SK-N-SH (cell line): ENCODE measurements around the gene NRDC. TPM values are rescaled to one million over a fixed set of nuclear protein-coding genes. Genes with fewer than 3 reads are reported as not detected.

Source experiments
- CTCF ChIA-PET: fragments of 300-600, 350-600 bp; formaldehyde crosslinking; extraction: SDS; loops from one replicate; lab custom pipeline; 2021; lab: Yijun Ruan, JAX
- POLR2A ChIA-PET: fragments of 350-600 bp; sonication (Branson Sonifier 250); formaldehyde crosslinking; extraction: SDS; loops from one replicate; lab custom pipeline; 2020; ENCODE audit warnings: antibody characterized with exemption, inconsistent platforms; lab: Yijun Ruan, JAX
- DNase-seq: peaks from one replicate; pipeline ENCODE4 v3.0.0; 2012
- H2AFZ ChIP-seq: fragments of 200-600 bp; sonication (generic); 2 replicates; pipeline ENCODE4 v1.8.1; 2016; ENCODE audit warnings: antibody characterized with exemption, mild to moderate bottlenecking, low read depth
- H3F3A ChIP-seq: fragments of 200-600 bp; sonication (generic); replicated peaks from 2 replicates; pipeline ENCODE3; 2016; ENCODE audit warnings: antibody characterized with exemption, mild to moderate bottlenecking; ENCODE audit not compliant: insufficient read depth
- H3K27ac ChIP-seq, 2 experiments: fragments of 200-500 bp in 1 of 2; fragments of 200-600 bp in 1 of 2; sonication (Bioruptor generic) in 1 of 2; sonication (generic), shearing (Covaris generic) in 1 of 2; 2 replicates each; pipeline versions ENCODE4 v1.5.1 to v1.6.1; 2014 to 2016; ENCODE audit warnings: low read depth in 2 of 2, inconsistent platforms in 1 of 2, low read length in 1 of 2, mild to moderate bottlenecking in 1 of 2, mixed read lengths in 1 of 2
- H3K27me3 ChIP-seq: fragments of 200-600 bp; sonication (generic), shearing (Covaris generic); 2 replicates; pipeline ENCODE4 v1.6.1; 2016; ENCODE audit warnings: mixed run types; ENCODE audit not compliant: insufficient read depth
- H3K36me3 ChIP-seq, 2 experiments: fragments of 200-500 bp in 1 of 2; fragments of 200-600 bp in 1 of 2; sonication (Bioruptor generic) in 1 of 2; sonication (generic) in 1 of 2; replicated peaks in 1 of 2; 2 replicates each; pipeline versions ENCODE3 to v1.5.1; 2014 to 2016; ENCODE audit warnings: low read length in 1 of 2, mild to moderate bottlenecking in 1 of 2; ENCODE audit not compliant: insufficient read depth in 2 of 2, control insufficient read depth in 1 of 2
- H3K4me1 ChIP-seq, 2 experiments: fragments of 200-500 bp in 1 of 2; fragments of 200-600 bp in 1 of 2; sonication (Bioruptor generic) in 1 of 2; sonication (generic), shearing (Covaris generic) in 1 of 2; 2 replicates each; pipeline versions ENCODE4 v1.5.1 to v1.6.1; 2014 to 2016; ENCODE audit warnings: low read depth in 1 of 2, low read length in 1 of 2, mixed run types in 1 of 2; ENCODE audit not compliant: insufficient read depth in 2 of 2, control insufficient read depth in 1 of 2
- H3K4me2 ChIP-seq: fragments of 200-600 bp; sonication (generic), shearing (Covaris generic); 2 replicates; pipeline ENCODE4 v1.6.1; 2017; ENCODE audit warnings: mixed run types
- H3K4me3 ChIP-seq, 2 experiments: fragments of 200-500 bp in 1 of 2; fragments of 200-600 bp in 1 of 2; sonication (Bioruptor generic) in 1 of 2; sonication (generic), shearing (Covaris generic) in 1 of 2; 2 replicates each; pipeline versions ENCODE4 v1.5.1 to v1.8.1; 2014 to 2016; ENCODE audit warnings: low read depth in 2 of 2, inconsistent platforms in 1 of 2, low read length in 1 of 2, mild to moderate bottlenecking in 1 of 2, mixed read lengths in 1 of 2, moderate library complexity in 1 of 2
- H3K79me2 ChIP-seq: fragments of 200-600 bp; sonication (generic); 2 replicates; pipeline ENCODE4 v1.8.1; 2017; ENCODE audit warnings: mild to moderate bottlenecking; ENCODE audit not compliant: insufficient read depth
- H3K9ac ChIP-seq: fragments of 200-600 bp; sonication (generic); 2 replicates; pipeline ENCODE4 v1.6.1; 2017; ENCODE audit warnings: mixed run types
- H3K9me2 ChIP-seq: fragments of 200-600 bp; sonication (generic); 2 replicates; pipeline ENCODE4 v1.6.1; 2017; ENCODE audit warnings: mixed run types
- H3K9me3 ChIP-seq: fragments of 200-600 bp; sonication (generic); 2 replicates; pipeline ENCODE4 v1.6.1; 2017; ENCODE audit warnings: mixed run types, mild to moderate bottlenecking, moderate library complexity
- H4K20me1 ChIP-seq: fragments of 200-600 bp; sonication (generic); 2 replicates; pipeline ENCODE4 v1.6.1; 2017; ENCODE audit warnings: mild to moderate bottlenecking, mixed run types; ENCODE audit not compliant: insufficient read depth
- CHD2 ChIP-seq: fragments of 150-350 bp; IDR thresholded peaks from 2 replicates; pipeline ENCODE4 v1.6.1; 2018; ENCODE audit warnings: low read length; ENCODE audit not compliant: partially characterized antibody
- CTCF ChIP-seq: fragments of 200-600 bp; sonication (generic); IDR thresholded peaks from 2 replicates; pipeline ENCODE4 v1.6.1; 2017; ENCODE audit warnings: antibody characterized with exemption, mild to moderate bottlenecking, moderate library complexity
- ELF1 ChIP-seq: IDR thresholded peaks from 2 replicates; pipeline ENCODE4 v1.4.0; 2012
- FOSL2 ChIP-seq: IDR thresholded peaks from 2 replicates; pipeline ENCODE4 v1.4.0; 2012; ENCODE audit warnings: low read depth, mild to moderate bottlenecking, moderate library complexity, borderline replicate concordance
- FOXJ3 ChIP-seq: sonication (generic); formaldehyde crosslinking; IDR thresholded peaks from 2 replicates; pipeline ENCODE4 v1.5.1; 2020; ENCODE audit warnings: mild to moderate bottlenecking, missing genetic modification reagents
- IRF3 ChIP-seq: fragments of 150-350 bp; IDR thresholded peaks from 2 replicates; pipeline ENCODE4 v1.6.1; 2016; ENCODE audit warnings: mild to moderate bottlenecking, low read depth, low read length
- JUND ChIP-seq: IDR thresholded peaks from 2 replicates; pipeline ENCODE4 v1.4.0; 2012
- MAX ChIP-seq: IDR thresholded peaks from 2 replicates; pipeline ENCODE4 v1.4.0; 2012; ENCODE audit warnings: low read depth
- NRF1 ChIP-seq: IDR thresholded peaks from 2 replicates; pipeline ENCODE4 v1.6.1; 2012; ENCODE audit warnings: low read depth, mild to moderate bottlenecking, low read length
- POLR2AphosphoS5 ChIP-seq: IDR thresholded peaks from 2 replicates; pipeline ENCODE4 v1.6.1; 2012; ENCODE audit warnings: low read depth, low read length
- REST ChIP-seq: IDR thresholded peaks from 2 replicates; pipeline ENCODE4 v1.6.1; 2012; ENCODE audit warnings: mild to moderate bottlenecking, low read depth, low read length, moderate library complexity
- SIN3A ChIP-seq: IDR thresholded peaks from 2 replicates; pipeline ENCODE4 v1.6.1; 2012; ENCODE audit warnings: low read depth, mild to moderate bottlenecking, low read length, moderate library complexity, borderline replicate concordance
- TCF12 ChIP-seq: IDR thresholded peaks from 2 replicates; pipeline ENCODE4 v1.4.0; 2012
- TEAD4 ChIP-seq: IDR thresholded peaks from 2 replicates; pipeline ENCODE4 v1.4.0; 2012; ENCODE audit warnings: mild to moderate bottlenecking, borderline replicate concordance; ENCODE audit not compliant: insufficient read depth
- ZBTB33 ChIP-seq: IDR thresholded peaks from 2 replicates; pipeline ENCODE4 v1.4.0; 2012; ENCODE audit warnings: low read depth, borderline replicate concordance
- WGBS: methylation state at CpG from one replicate; pipeline ENCODE4 v1.1.6; 2017; ENCODE audit warnings: low lambda C conversion rate; 5-methylcytosine and 5-hydroxymethylcytosine counted together
- polyA plus RNA-seq, 3 experiments: library from polyadenylated mRNA; depleted of rRNA; stranded (reverse); fragments of >200 nt; gene quantifications; 2 replicates each; pipeline ENCODE4 v1.2.3, GENCODE V29; 2012

The NRDC gene
- polyA plus RNA-seq, 1 of the 3 experiments (the other 2 are of a cell fraction): 84.8 TPM

GRCh38 chr1:51753969-51754368 lies 124.6 kb downstream of the NRDC start:
- H2AFZ ChIP-seq: no peak overlapping the region
- DNase-seq: no peak
- H3K27ac ChIP-seq: no peak overlapping the region
- CTCF ChIA-PET: interaction anchor here (1.8 kb wide), 1 partner anchor 15 kb away, joined by 8 read pairs; no protein-coding TSS in a partner anchor
- no peak overlapping the region for H3K4me2 ChIP-seq
- H3K9ac ChIP-seq: no peak overlapping the region
- H4K20me1 ChIP-seq: no peaks in the 10 kb centered on the region
- peaks cover 0 to 9% of the 10 kb centered on the region in 2 experiments; a peak in 2 of 4 replicates for H3K4me1 ChIP-seq
- H3K4me3 ChIP-seq: no peak overlapping the region
- no peaks in the 10 kb centered on the region for H3K9me3 ChIP-seq
- peaks cover 28 to 70% of the 10 kb centered on the region in 2 experiments for H3K36me3 ChIP-seq
- H3K27me3 ChIP-seq: no peaks in the 10 kb centered on the region
- TF ChIP-seq FOXJ3 (CRISPR knock-in tag) (no peak), JUND (no peak), ZBTB33 (no peak), FOSL2 (no peak), TEAD4 (no peak)
- POLR2A ChIA-PET: no interaction called here
- peaks cover 23% of the 10 kb centered on the region for H3F3A ChIP-seq
- H3K9me2 ChIP-seq: no peaks in the 10 kb centered on the region
- H3K79me2 ChIP-seq: peaks cover 23% of the 10 kb centered on the region; the same call in 1 of the 2 replicates

- ChIA-PET POLR2A (no interaction called here), CTCF (interaction anchor here (1.8 to 2.8 kb wide), 2 partner anchors 17 kb away, joined by 8 to 12 read pairs; no protein-coding TSS in a partner anchor)
- H3K27ac ChIP-seq: no peak overlapping the region
- H3K36me3 ChIP-seq: peaks cover 28 to 72% of the 10 kb centered on the region in 2 experiments
- no peak overlapping the region for H3K9ac ChIP-seq
- H3K9me2 ChIP-seq: no peaks in the 10 kb centered on the region
- no peaks in the 10 kb centered on the region for H3K9me3 ChIP-seq
- peaks cover 18% of the 10 kb centered on the region for H3F3A ChIP-seq
- H3K79me2 ChIP-seq: peaks cover 12% of the 10 kb centered on the region; the same call in 1 of the 2 replicates
- H3K4me2 ChIP-seq: no peak overlapping the region
- H2AFZ ChIP-seq: no peak overlapping the region
- no peak for TF ChIP-seq ELF1
- TF ChIP-seq NRF1: no peak
- TF ChIP-seq MAX: no peak
- TF ChIP-seq REST: no peak
- no peak for TF ChIP-seq POLR2AphosphoS5
- no peak for TF ChIP-seq TEAD4
- TF ChIP-seq CHD2: no peak
- TF ChIP-seq CTCF: no peak
- TF ChIP-seq IRF3: no peak
- no peak for TF ChIP-seq SIN3A
- no peak for TF ChIP-seq TCF12
- no peak for TF ChIP-seq FOSL2
- H3K4me1 ChIP-seq: peaks cover 0 to 9% of the 10 kb centered on the region in 2 experiments; a peak in 2 of 4 replicates
- H4K20me1 ChIP-seq: no peaks in the 10 kb centered on the region
- 97% methylated on average over 11 of the region's 11 CpGs for WGBS
- no peaks in the 10 kb centered on the region for H3K27me3 ChIP-seq
- DNase-seq: no peak
- no peak overlapping the region for H3K4me3 ChIP-seq
Observed at GRCh38 chr1:51752073-51752948, 126.2 kb downstream of the NRDC start.
